Fibroblast of peridontal ligament (primary cell): ENCODE measurements around the gene TTC39C.

Experiments used
- DNase-seq: peaks from one replicate; pipeline ENCODE4 v3.0.0-alpha.2; 2010; ENCODE audit errors: extremely low read depth

The TTC39C gene

GRCh38 chr18:24014062-24014985, at the start of gene TTC39C:
Gene TTC39C, plus strand, starts transcription at chr18:24014754. Its CDS starts 118 bp downstream, at chr18:24014872.
- DNase-seq, result peak; percentile 52

GRCh38 chr18:23966909-23967308, 47.6 kb upstream of the TTC39C start:
- no peak for DNase-seq

- no peak for DNase-seq
Observed at GRCh38 chr18:23967321-23968089, 47.0 kb upstream of the TTC39C start.

DNA sequence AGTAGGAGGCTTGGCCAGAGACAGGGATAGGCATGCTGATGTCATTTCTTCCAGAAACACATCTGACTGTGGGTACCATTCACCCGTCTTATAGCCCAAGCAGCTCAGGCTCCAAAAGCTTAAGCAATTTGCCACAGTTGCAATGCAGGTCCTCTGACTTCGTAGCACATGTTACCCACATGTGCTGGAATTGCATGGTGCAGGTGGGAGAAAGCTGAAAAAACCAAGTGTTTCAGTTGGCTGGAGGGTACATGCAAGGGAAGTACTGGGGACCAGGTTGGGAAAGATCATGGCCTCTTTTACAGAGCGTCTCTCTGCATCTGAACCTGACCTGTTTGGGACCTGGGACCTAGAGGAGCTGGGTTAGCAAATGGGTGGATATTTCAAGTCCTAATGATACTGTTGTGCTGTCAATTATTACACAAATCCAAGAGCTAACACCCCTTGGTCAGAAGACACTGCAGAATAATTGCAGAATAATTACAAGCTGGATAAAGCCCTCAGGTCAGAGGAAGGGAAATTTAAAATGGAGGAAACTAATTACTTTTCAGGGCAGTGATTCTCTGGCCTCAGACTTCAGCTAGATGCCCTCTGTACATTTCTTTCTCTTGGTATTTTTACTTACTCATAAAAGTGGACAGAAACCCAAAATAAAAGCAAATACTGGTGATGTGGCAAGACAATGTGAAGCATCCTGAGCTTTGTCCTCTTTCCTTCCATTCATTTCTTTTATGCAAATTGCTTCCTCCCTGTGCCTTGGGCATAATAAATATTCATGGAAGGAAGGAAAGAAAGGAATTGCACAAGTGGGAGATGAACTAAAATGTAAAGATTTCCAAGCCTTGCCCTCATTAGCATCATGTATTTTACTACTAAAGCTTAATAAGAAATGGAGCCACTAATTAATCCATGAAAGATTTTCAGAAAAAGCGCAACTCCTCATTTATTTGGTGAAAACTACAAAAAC, 45.6 kb upstream of the TTC39C start:
- DNase-seq, result no peak

GRCh38 chr18:23969664-23970063, 44.9 kb upstream of the TTC39C start:
- DNase-seq, result no peak

DNA sequence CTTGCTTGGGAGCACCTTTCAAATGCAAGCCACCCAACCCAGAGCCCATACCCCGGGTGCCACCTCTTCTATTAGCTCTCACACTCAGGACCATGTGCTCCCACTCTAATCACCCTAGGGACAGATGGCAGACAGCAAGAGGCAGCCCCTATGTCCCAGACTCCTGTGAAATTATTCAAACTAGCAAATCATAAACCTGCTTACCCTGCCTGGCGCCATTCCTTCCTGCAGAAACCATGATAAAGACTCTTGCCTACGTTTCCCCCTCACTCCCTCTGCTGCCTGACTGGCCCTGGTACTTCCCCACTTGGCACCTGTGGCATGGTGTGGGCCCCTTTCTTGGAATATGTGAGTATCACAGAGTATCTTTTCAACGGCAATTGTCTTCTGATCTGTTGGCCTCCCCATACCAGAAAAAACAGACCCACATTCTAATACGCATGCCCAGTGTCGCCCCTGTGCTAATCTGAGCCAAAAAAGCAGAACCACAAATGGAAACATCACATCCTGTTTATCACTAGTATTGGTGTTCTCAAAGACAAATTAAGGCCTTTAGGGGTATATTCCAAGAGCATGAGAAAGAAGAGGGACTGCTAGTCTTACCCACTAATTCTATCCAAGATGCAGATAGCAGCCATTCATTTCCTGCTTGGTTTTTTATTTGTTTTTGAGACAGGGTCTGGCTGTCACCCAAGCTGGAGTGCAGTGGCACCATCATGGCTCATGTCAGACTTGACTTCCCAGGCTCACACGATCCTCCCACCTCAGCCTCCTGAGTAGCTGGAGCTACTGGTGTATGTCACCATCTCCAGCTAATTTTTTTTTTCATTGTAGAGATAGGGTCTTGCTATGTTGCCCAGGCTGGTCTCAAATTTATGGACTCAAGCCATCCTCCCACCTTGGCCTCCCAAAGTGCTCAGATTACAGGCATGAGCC, 44.1 kb upstream of the TTC39C start:
- no peak for DNase-seq

DNA sequence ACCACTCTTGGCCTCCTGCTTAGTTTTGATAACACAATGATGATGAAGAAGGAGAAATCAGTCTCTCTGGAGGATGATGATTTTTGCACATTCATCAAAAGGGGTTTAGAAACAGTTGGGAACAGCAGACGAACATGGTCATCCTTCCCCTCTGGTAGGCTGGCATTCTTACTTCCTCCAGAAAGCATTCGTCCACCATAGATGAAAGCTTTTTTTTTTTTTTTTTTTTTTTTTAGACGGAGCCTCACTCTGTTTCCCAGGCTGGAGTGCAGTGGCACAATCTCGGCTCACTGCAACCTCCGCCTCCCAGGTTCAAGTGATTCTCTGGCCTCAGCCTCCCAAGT, 43.5 kb upstream of the TTC39C start:
- no peak for DNase-seq

DNA sequence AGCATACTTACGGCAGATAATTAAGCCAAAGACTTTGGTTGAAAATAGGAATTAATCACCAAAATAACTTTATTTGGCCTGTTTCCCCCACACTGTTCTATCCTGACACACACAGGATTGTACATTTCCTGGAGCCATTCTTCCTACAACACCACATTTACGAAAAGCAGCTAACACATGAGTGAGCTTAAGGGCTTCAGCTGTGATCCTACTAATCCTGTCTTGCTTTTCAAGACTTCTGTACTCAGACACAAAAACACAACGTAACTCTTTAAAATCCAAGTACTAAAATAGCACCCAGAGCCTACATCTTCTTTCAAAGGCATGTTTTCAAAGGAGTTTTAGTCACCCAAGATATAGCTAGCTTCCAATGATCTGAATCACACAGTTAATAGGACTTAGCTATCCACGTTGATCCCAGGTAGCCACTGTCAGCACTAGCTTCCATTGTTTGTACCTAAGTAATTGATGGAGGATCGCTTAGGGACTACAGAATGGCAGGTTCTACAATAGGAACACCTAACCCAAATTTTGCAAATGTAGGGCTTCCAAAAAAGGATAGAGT, 42.8 kb upstream of the TTC39C start:
- DNase-seq, result no peak

- no peak for DNase-seq
Observed at GRCh38 chr18:23972453-23972852, 42.1 kb upstream of the TTC39C start.

- no peak for DNase-seq
Observed at GRCh38 chr18:23977103-23977502, 37.5 kb upstream of the TTC39C start.

DNA sequence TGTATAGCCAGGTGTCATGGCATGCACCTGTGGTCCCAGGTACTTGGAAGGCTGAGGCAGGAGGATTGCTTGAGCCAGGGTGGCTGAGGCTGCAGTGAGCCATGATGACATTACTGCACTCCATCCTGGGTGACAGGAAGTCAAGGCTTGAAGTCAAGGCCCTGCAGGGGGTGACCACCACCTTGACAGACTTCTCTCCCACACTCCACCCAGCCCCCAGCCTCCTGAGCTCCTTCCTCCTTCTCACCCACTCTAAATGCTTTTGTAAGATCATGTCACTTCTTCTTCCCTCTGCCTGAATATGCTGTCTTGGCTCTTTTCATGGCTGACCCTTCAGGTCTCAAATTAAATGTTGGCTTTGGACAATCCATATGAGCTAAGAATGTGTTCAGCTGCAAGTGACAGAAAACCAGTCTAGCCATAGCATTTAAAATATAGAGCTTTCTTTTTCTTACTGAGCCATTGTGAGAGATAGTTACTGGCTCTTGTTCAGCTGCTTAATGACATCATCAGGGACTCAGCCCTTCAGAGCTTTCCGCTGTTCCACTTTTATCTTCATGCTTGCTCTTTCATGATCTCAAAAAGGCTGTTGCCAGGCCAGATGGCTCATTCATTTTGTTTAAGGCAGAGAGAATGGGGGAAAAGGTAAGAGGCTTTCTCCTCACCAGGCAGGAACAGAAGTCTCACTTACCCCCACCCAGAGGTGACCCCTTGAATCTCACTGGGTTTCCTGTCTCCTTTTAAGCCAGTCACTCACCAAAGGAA, 36.7 kb upstream of the TTC39C start:
- DNase-seq, result no peak

- no peak for DNase-seq
Observed at GRCh38 chr18:23981369-23981980, 33.1 kb upstream of the TTC39C start.

- DNase-seq, result peak; percentile 72
Observed at GRCh38 chr18:23982155-23983079, 32.1 kb upstream of the TTC39C start.

GRCh38 chr18:23983112-23983511, 31.4 kb upstream of the TTC39C start:
- no peak for DNase-seq

- DNase-seq, result no peak
Observed at GRCh38 chr18:23986600-23987359, 27.8 kb upstream of the TTC39C start.

- no peak for DNase-seq
Observed at GRCh38 chr18:23990474-23991410, 23.8 kb upstream of the TTC39C start.
